ENCODE measurements around the gene ACER1.

The ACER1 gene

DNA sequence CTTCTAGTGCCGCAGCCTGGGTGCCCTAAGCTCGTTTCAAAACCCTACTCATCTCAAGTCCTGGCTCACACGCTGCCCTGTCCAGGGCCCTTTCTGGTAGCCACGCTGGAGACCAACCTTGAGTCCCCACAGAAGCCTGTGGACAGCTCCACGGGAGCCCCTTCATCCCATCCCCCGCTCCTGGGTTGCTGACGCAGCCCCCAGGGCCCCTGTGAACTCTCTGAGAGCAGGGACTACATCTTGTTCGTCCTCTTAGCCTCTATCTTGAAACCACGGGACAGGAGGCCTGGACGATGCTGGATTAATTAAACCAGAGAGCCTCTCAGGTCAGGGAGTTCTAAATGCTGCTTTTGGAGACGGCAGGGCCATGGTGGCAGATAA is 61.0 kb downstream of the ACER1 start:
- ATAC-seq (replicated peaks): no peak
- Mint-ChIP-seq H3K36me3 (peaks cover 38 to 43% of the 10 kb centered on the region in 2 donors), H3K4me3 (no peak overlapping the region), H3K4me1 (peaks cover 20 to 70% of the 10 kb centered on the region in 2 donors), H3K9me3 (no peaks in the 10 kb centered on the region), H3K27me3 (no peaks in the 10 kb centered on the region), H3K27ac (peak overlapping the region; percentile 37)
- no peak for DNase-seq

- ATAC-seq (replicated peaks): no peak
- no peak for DNase-seq
- Mint-ChIP-seq H3K36me3 (peaks cover 38 to 45% of the 10 kb centered on the region in 2 donors), H3K27ac (no peak overlapping the region), H3K27me3 (no peaks in the 10 kb centered on the region), H3K4me3 (no peak overlapping the region), H3K9me3 (no peaks in the 10 kb centered on the region), H3K4me1 (peaks cover 19 to 65% of the 10 kb centered on the region in 2 donors)
Measured at GRCh38 chr19:6271721-6272410, 61.5 kb downstream of the ACER1 start.

DNA sequence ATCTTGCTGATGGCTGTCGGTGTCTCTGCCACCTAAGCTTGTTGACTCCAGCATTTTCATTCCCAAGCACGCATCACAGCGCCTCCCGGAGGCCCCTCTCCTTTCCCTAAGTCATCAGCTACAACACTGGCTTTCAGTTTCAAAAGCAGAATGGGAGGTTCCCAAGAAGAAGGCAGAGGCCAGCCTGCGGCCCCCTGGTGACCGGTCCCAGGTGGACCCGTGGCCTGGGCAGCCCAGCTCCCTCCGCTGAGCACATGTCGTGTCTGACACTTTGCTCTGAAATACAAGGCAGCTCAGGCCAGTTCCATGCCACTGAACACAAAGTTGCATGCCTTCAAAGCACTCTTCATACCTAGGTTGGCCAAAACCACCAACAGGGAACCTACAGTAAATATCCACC is 62.2 kb downstream of the ACER1 start:
- ATAC-seq (replicated peaks) (no peak), DNase-seq (no peak)
- Mint-ChIP-seq H3K27me3 (no peaks in the 10 kb centered on the region), H3K27ac (no peak overlapping the region), H3K9me3 (no peaks in the 10 kb centered on the region), H3K4me3 (no peak overlapping the region), H3K36me3 (peaks cover 40 to 47% of the 10 kb centered on the region in 2 donors), H3K4me1 (peaks cover 19 to 63% of the 10 kb centered on the region in 2 donors)

GRCh38 chr19:6270822-6271221 is 62.6 kb downstream of the ACER1 start:
- peak overlapping the region; percentile 42 for H3K27ac Mint-ChIP-seq

DNA sequence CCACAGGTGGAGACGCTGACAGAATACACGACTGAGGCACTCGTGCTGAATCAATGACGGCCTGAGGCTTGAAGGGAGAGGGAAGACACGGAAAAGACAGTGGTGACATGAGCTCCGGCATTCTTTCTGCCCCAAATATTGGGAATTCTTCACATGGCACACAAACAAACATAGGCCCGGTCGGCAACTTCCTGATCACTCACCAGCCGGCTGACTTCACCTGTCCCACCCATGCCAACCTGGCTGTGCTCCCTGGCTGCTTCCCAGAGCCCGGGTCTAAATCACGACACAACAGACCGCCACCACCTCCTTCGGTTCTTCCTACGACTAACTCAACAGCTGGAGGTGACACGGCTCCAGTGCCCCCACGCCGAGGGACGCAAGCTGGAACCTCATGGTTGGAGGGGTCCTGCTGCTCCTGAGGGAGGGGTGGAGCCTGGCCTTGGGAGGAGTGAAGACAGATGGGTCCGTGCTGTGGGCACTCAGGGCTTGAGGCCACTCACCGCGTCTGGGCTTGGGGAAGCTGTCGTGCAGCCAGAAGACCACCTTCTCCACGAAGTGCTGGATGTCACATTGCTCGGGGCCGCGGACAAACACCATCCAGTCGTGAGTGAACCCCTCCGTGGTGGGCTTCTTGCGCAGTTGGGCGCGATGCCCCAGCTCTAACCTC is 63.2 kb downstream of the ACER1 start:
- Mint-ChIP-seq H3K27me3 (no peaks in the 10 kb centered on the region), H3K27ac (no peak overlapping the region)
- no peak for ATAC-seq (replicated peaks)

More at GRCh38 chr19:6270822-6271221, 62.6 kb downstream of the ACER1 start:
- ATAC-seq (replicated peaks) (no peak), DNase-seq (no peak)
- H3K36me3 Mint-ChIP-seq: peaks cover 39 to 47% of the 10 kb centered on the region in 2 donors
- H3K27me3 Mint-ChIP-seq: no peaks in the 10 kb centered on the region
- H3K4me3 Mint-ChIP-seq: no peak overlapping the region
- no peaks in the 10 kb centered on the region for H3K9me3 Mint-ChIP-seq
- peaks cover 17 to 59% of the 10 kb centered on the region in 2 donors for H3K4me1 Mint-ChIP-seq

GRCh38 chr19:6269101-6269886 is 64.1 kb downstream of the ACER1 start:
- no peak overlapping the region for H3K27ac Mint-ChIP-seq
- peaks cover 41 to 55% of the 10 kb centered on the region in 2 donors for H3K36me3 Mint-ChIP-seq
- no peaks in the 10 kb centered on the region for H3K27me3 Mint-ChIP-seq
- no peak for DNase-seq
- no peaks in the 10 kb centered on the region for H3K9me3 Mint-ChIP-seq
- H3K4me3 Mint-ChIP-seq: no peak overlapping the region
- ATAC-seq (replicated peaks): no peak
- peaks cover 16 to 44% of the 10 kb centered on the region in 2 donors for H3K4me1 Mint-ChIP-seq

More for the DNA sequence above, 63.2 kb downstream of the ACER1 start:
- Mint-ChIP-seq H3K4me1 (peaks cover 17 to 53% of the 10 kb centered on the region in 2 donors), H3K4me3 (no peak overlapping the region), H3K9me3 (no peaks in the 10 kb centered on the region), H3K36me3 (peaks cover 38 to 51% of the 10 kb centered on the region in 2 donors)
- DNase-seq: no peak

DNA sequence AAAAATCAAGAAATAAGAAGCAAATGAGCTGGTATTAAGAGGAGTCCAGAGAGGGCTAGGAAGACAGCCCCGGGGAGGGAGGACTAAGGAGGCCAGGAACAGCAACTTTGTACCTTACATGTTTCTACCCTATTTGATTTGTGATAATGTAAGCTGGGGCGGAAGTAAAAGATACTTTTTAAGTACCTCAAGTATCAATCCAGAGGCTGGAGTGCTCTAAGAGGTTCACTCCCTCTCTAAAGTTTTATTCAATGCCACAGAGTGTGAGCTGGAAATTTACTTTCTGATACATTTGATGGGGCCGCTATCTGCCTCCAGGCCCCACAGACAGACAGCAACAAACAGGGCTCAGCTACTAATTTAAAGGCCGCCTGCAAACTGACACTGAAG is 65.0 kb downstream of the ACER1 start:
- Mint-ChIP-seq H3K27ac (peak overlapping the region; percentile 31), H3K27me3 (no peaks in the 10 kb centered on the region), H3K4me3 (no peak overlapping the region), H3K36me3 (peaks cover 40 to 58% of the 10 kb centered on the region in 2 donors), H3K4me1 (peaks cover 14 to 34% of the 10 kb centered on the region in 2 donors), H3K9me3 (no peaks in the 10 kb centered on the region)
- DNase-seq (no peak), ATAC-seq (replicated peaks) (no peak)

DNA sequence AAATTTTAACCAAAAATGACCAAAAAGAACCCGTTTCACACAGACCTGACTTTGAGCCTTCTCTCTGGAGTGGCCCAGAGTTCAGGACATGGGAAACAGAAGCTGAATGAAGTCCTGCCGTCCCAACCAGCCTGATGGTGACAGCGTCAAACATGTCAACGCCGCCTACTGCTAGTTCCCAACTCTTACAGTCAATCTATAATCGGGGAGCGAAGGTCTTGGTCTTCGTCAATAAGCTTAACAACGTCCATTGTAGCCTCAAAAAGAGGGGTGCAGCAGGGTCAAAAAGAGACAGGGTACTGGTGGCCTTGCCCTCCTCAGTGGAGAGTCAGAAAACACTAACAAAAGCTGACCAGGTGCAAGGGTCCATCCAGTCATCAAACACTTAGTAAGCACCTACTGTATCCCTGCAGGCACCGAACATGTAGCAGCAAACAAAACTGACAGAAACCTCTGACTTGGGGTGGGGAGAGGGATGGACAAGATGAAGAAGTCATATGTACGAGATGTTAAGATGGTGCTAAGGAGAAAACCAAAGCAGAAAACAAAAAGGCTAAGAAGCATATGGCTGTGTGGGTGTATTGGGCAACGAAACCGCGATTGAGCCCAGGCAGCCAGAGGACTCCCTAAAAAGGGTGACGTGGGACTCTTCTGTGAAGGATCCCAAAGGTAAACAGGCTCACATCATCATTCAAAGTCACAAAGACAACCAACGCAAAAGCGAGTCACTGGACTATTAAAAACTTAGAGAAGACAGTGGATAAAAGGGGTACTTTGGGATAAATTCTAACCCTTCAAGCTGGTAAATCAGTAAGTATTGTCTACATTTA is 65.6 kb downstream of the ACER1 start:
- Mint-ChIP-seq H3K9me3 (no peaks in the 10 kb centered on the region), H3K27ac (peak overlapping the region; percentile 69), H3K27me3 (no peaks in the 10 kb centered on the region), H3K4me3 (no peak overlapping the region), H3K36me3 (peaks cover 44 to 60% of the 10 kb centered on the region in 2 donors), H3K4me1 (peaks cover 14 to 28% of the 10 kb centered on the region in 2 donors)
- no peak for ATAC-seq (replicated peaks)
- no peak for DNase-seq

DNA sequence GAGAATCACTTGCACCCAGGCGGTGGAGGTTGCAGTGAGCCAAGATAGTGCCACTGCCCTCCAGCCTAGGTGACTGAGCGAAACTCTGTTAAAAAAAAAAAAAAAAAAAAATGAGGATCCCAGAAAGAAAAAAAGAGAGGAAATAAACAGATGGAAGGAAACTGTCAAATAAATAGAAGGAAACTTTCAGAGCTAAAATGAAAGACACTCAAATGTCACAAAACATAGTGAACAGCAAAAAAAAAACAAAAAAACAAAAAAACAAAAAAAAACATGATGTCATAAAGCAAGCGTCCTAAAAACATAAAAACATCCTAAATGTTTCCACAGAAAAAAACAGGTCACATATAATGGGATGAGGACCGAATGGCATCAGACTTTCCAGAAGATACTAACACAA is 68.6 kb downstream of the ACER1 start:
- ATAC-seq (replicated peaks) (no peak), DNase-seq (no peak)
- Mint-ChIP-seq H3K4me3 (no peak overlapping the region), H3K27ac (peak overlapping the region; percentile 14), H3K27me3 (no peaks in the 10 kb centered on the region), H3K4me1 (peaks cover 8 to 15% of the 10 kb centered on the region in 2 donors), H3K9me3 (no peaks in the 10 kb centered on the region), H3K36me3 (peaks cover 44 to 61% of the 10 kb centered on the region in 2 donors)

GRCh38 chr19:6263735-6264444 is 69.5 kb downstream of the ACER1 start:
- DNase-seq: no peak
- Mint-ChIP-seq H3K4me1 (peaks cover 11 to 18% of the 10 kb centered on the region in 2 donors), H3K9me3 (no peaks in the 10 kb centered on the region), H3K4me3 (no peak overlapping the region), H3K36me3 (peaks cover 45 to 61% of the 10 kb centered on the region in 2 donors), H3K27me3 (no peaks in the 10 kb centered on the region), H3K27ac (no peak overlapping the region)
- ATAC-seq (replicated peaks): no peak

- Mint-ChIP-seq H3K27me3 (no peaks in the 10 kb centered on the region), H3K9me3 (no peaks in the 10 kb centered on the region), H3K4me3 (no peak overlapping the region), H3K36me3 (peaks cover 51 to 63% of the 10 kb centered on the region in 2 donors), H3K4me1 (peaks cover 15 to 18% of the 10 kb centered on the region in 2 donors), H3K27ac (no peak overlapping the region)
- DNase-seq (no peak), ATAC-seq (replicated peaks) (no peak)
Measured at GRCh38 chr19:6263306-6263705, 70.1 kb downstream of the ACER1 start.

- Mint-ChIP-seq H3K9me3 (no peaks in the 10 kb centered on the region), H3K27me3 (no peaks in the 10 kb centered on the region), H3K4me3 (no peak overlapping the region), H3K36me3 (peaks cover 55 to 71% of the 10 kb centered on the region in 2 donors), H3K27ac (no peak overlapping the region), H3K4me1 (peaks cover 20 to 21% of the 10 kb centered on the region in 2 donors)
- DNase-seq: no peak
- ATAC-seq (replicated peaks): no peak
Measured at GRCh38 chr19:6262519-6262918, 70.9 kb downstream of the ACER1 start.

GRCh38 chr19:6261883-6262282 is 71.5 kb downstream of the ACER1 start:
- Mint-ChIP-seq H3K4me1 (peaks cover 21 to 27% of the 10 kb centered on the region in 2 donors), H3K27me3 (no peaks in the 10 kb centered on the region), H3K36me3 (peaks cover 61 to 74% of the 10 kb centered on the region in 2 donors), H3K27ac (no peak overlapping the region), H3K9me3 (no peaks in the 10 kb centered on the region), H3K4me3 (no peak overlapping the region)
- DNase-seq (no peak), ATAC-seq (replicated peaks) (no peak)
